Stimulated activated CD4-positive, alpha-beta T cell treated with anti-CD3 and anti-CD28 coated beads, Interleukin-4, amount 100 ng/mL, for 4 hours (primary cell): ENCODE results near the gene ZNF438.

Source experiments
- DNase-seq, 2 experiments: peaks; one replicate each; pipeline ENCODE4 v3.0.0-alpha.2; 2020

ZNF438 gene

DNA sequence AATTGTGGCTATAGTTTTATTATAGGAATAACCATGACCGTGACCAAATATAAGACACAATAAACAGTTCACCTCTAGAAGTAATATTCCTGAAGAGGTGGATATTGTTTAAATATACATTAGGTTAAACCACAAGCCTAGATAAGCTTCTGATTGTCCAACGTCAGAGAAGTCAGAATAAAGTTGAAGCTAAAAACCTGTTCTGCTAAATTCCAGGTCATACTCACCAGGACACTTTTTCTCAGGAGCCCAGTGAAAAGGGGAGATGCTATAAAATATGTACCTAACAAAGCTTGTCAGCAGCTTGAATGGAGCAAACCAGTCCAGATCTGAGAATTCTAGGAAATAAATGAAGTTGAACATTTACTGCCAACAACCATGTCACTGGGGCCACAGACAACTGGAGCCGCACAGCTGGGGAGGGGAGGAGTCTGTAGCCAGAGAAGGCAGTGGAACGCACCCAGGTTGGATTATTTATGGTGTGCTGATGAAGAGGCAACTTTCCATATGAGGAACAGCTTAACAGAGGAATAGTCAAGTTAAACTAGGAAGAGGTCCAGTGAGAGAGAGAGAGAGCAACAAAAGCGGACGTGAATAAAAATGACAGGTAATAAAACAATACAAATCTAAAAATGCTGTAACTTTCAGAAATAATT, 191.1 kb downstream of the ZNF438 start:
- DNase-seq = no peak

DNA sequence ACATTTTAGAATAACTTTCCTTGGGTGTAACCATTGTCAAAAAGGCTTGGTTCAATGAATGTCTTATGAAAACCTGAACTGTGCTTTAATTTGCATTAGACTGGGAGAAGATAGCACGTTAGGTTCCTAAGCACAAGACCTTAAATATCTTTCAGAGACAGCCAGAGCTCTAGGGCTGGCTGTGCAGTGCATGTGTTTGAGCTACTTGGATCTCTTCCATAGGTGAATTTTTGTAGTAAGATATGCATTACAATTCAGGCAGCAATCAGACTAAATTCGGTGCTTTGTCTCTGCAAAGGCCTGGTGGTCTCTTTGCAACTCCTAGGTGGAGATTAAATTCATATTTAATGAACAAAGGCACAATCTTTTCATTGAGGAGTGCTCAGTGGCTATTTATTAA, 192.0 kb downstream of the ZNF438 start:
- DNase-seq = no peak

DNA sequence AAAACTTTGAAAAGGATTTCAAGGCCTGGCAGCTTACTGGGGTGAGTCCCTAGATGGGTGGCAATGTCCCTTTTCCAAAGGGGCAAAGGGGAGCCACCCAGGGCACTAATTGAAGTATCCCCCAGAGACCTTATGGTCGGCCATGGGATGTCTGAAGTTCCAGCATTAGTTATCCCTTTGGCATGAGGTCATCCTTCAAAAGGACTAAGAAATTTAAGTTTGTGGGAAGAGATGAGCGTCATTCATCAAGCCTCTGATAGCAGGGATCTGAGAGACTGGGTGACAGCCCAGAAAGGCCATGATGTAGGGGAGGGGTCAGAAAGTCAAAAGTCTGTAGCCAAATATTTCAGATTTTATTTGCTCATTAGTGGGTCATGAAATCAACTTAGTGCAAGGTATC, 195.3 kb downstream of the ZNF438 start:
- no peak for DNase-seq

DNA sequence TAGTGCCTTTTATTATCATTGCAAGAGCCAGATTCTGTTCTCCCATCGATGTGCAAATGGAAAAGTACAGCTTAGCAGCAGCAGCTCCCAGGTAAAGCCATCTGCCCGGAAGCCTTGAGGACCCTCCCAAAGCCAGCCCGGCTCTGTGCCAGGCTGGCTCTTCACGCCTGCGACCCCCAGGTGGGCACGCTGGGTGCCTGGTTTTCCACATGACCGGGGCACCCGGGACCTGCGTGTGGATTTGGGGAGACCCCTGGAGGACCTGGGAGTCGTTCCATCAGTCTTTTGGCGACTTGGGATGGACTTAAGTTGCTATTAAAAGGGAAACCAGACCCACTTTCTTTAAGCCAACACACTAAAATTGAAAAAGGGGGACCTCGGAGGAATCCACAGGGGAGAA, 196.5 kb downstream of the ZNF438 start:
- no peak for DNase-seq

DNA sequence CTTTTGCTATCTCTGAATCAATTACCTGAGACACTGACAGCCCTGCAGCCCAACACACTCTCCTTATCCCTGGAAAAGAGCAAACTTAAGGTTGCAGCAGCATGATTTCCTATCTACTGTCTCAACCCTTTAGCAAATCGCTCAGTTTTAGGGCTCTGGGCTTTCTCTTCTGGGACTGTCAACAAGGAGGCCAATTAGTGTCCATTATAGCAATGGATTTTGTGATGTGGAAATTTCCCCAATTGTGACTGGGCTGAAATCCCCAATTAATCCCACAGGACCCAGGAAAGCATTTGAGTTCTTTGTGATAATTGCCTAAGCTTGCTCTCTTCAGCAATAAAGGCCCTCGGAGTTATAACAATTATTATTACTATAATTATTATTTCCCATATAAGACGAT, 197.0 kb downstream of the ZNF438 start:
- no peak for DNase-seq

DNA sequence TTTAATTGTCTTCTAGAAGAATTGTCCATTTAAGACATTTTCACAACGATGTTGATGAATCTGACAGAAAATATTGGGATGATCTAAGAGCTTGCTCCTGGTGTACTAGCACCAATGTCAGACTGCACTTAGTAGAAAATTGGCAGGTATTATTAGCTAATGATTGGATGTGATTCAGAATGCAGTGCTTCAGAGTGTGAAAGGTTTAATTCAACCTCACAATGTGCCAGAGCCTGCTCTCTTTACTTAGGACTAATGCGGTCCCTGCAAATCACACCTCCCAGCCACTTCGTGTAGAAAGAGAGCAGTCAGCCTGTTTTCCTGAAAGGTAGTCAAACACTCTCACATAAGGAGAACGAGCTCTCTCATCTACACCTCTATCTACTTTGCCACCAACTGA, 197.5 kb downstream of the ZNF438 start:
- DNase-seq = no peak

DNA sequence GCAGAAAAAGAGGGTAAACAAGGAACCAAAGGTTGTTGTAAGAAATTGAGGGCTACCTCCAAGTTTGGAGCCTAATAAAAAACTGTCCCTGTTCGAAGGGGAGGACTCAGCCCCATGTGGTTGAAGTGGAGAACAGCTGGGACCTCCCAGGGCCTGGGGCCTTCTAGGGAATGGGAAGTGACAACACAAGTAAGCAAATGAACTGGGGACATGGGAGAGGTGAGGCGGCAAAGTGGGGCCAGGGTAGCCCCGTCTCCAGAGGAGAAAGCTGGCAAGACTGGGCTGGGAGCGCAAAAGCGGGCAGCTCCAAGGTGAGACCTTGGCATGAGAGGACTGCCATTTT, 198.1 kb downstream of the ZNF438 start:
- no peak for DNase-seq

DNA sequence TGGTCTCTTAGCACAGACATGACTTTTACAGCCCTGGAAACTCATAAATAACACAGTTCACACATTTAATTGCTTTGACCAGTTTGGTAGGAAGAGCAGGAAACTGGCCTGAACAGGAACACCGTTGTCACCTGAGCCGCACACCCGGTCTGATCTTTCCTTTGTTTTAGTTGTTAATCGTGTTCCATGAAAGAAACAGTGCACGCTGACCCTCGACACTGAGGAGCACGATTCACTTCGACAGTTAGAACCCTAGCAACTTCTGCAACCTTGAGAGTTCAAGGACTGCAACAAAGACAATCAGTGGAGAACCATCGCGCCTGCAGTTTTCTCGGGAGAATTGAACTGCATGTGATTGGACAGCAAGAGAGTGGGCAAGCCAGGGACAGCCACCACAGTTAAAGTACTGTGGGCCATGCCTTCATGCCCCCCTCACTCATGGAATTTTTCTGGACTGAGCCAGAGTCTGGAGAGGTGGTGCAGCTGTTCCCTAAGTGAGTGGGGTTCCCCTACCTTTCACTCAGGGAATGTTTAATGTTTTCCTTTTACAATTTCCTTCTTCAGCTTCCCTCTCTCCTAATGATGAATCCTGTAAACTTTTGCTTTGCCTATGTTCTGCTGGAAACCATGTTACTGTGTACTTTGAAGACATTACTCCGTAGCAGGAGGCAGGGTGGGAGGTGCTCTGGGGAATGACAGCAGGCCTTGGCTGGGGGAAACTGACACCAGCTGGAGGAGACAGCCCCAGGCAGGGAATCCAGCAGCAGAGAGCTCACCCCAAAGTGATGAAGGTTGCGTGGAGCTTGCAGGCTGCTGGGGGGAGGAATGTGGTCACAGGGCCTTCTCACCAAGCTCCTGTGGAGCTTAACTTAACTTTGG, 198.7 kb downstream of the ZNF438 start:
- DNase-seq = no peak

DNA sequence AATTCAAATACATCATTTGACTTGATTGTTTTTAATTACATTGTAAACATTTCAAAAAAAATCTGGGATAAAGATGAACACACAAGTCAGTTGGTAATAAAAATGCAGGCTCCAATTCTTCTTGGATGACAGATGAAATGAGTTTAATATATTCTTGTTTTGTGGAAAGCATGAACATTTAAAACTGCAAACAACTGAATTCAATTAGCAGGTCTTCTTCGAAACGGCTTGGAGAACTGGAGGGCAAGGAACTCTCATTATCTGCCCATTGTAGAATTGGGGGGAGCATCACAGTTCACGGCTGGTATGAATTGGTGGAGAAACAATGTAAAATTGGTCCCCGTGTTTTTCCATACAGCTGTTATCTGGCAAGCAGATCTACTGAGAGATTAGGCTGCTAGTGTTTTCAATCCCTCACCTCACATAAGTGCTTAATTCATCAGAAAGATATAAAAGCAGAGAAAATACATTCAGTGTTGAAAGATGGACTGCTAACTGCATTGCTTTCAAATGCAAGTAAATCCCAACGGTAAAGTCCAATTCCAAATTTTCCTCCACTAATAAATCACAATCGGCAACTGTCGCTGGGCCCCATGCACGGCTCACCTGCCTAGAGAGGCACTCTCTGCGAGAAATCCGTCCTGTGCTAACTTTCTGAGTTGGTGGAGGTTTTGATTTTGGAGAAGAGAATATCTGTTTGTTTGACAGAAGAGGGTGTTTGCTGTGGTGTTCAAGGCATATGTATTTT, 199.5 kb downstream of the ZNF438 start:
- no peak for DNase-seq

DNA sequence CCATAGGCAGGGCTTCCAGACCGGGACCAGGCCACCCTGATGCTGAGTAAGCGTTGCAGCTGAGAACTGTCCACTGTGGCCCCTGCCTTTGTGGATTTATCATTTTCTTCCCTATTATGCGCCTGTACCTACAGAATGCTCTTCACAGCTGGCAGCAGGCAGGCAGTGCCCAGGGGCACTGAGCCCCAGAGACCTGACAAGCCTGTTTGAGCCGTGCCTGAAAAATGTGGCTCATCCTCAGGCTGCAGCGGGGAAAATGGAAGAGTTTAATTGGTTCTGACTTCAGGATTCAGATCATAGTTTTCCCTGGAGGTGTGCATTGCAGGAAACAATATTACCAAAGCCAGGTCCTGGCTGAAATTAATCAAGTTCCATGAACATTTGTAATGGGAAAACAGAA, 200.2 kb downstream of the ZNF438 start:
- DNase-seq = no peak

DNA sequence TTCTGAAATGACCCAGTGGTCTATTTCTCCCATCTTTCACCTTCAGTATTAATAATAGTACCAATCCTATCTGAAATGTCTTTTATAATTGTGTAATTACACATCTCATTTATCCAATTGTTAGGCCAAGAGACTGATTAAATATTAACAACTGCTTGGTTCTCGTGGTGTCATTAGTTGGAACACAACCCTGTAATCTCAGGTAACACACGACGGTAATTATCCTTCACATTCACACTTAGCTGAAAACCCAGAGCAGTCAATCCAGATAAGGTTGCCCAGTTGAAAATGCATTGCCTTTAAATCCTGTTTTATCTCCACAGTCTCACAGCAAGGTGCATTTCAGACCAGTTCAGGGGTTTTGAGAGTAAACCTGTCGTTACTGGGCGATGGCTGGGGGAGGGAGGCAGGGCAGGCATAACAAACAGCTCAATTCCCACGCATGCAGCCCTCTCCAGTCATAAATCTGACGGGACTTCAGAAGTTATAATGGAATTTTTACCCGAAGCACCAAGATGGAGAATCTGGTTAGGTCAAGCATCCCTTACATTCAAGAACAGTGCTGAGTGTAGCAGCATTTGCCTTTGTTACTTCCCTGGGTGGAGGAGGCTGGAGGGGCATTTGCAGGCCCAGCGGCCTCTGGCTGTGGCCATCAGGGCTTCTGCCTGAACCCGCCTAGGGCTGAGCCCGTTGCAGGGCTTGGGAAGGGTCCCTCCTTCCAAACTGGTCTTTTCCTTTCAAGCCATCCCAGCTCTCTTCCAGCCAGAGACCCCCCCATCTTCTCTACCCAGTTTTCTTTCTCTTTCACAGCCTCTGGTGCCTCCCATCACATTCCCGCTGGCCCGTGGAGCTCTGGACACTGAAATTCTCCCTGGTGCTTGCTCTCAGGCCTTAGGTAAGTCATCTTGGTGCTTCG, 201.1 kb downstream of the ZNF438 start:
- DNase-seq = no peak

DNA sequence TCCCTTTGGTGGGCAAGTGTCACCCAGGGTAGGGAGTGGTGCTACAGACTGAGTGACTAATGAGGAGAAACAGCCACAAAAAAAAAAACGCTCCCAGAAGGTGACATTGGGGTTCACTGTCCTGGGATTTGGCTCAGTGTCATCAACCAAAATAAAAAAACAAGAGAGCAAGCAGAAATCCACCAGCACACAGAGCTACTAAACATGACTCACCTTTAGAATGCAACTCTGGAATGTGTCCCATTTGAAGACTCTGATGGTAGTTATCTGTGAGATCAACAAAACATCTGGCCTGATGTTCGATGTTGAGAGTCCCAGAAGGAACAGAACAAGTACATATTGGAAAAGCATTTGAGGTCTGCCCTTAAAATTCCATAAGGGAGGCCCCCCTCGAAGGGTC, 201.8 kb downstream of the ZNF438 start:
- DNase-seq = no peak

DNA sequence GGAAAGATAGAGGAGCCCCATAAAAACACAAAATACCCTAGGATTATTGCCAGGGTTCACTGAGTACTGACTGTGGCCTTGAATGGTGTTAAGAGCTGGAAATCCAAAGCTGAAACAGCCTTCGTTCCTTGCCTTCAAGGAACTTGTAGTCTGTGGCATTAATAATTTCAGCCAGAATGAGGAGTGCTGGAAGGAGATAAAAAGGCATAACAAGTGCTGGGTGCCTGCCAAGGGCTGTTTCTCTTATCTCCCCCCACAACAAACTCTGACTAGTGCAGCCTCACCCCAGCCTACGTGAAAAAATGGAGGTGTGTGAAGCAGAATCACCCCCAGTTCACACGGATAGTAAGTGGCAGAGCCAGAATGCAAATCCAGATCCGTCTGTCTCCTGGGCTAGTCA, 203.0 kb downstream of the ZNF438 start:
- DNase-seq = no peak

DNA sequence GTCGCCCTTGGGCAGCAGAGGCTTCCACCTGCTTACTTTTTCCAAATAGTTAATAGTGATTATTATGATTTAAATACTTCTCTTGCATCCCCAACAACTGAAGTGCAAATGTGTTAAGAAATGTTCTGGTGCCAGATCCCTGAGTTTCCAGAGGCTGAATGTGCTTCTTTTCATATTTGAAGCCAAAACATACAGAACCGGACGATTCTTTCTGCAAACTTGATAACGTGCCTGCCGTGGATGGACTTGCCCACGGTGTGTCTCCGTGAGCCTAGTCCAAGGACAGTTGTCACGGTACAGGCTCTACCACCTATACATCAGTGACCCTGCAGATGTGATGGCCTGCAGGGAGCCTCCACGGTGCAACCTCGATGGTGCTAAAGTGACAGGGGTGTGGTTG, 203.5 kb downstream of the ZNF438 start:
- DNase-seq = no peak

DNA sequence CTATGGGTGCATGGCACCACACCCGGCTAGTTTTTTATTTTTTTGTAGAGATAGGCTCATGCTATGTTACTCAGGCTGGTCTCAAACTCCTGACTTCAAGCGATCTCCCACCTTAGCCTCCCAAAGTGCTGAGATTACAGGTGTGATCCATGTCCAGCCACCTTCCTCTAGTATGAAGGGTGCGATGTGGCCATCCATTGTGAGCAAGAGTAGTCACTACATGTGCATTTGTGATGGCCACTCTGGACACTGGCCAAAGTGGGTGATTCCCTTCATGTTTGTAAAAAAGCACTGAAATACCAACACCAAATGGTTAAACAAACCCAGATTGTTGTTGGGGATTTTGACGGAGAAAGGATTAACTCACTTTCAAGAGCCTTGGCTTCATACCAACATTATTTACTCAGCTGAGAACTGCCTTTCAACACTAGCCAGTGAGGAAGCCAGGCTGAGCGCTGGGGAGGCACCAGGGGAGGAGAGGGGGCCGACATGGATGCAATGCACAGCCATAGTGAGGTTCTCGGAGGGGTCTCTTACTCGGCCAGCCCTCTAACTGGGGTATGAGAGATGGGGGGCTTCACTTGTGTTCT, 204.0 kb downstream of the ZNF438 start:
- DNase-seq = no peak

DNA sequence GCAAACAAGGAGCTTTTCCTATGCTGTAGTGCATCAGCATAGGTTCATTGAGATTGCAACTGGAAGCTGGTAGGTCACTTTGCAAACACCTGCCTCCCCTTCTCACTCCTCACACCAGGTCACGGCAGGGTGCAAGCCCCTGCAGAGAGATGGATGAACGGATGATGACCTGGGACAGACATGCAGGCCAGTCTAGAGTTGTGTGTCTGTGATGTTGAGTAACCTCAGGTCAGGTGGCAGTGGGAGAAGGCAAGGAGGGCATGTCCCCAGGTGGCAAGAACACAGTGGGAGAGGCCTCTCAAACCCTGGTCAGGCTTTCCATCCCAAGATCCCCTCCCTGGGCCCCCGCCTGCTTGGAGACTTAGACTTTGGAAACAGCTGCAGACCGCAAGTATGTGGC, 205.0 kb downstream of the ZNF438 start:
- DNase-seq = no peak

DNA sequence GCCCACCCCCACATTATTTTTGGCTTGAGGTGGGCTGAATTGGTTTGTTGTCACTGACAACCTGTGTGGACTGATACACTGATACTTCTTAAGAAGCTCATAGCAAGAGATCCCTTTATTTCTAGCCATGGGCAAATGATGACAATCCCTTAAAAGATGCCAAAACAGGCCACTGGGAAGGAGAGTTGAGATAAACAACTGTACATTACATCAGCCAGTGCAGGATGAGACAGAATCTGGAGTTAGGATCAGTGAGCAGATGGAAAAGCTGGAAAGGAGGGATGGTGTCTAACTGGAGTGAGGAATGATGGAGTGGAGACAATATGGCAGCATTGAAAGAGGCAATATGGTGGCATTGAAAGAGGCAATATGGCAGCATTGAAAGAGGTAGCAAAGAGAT, 206.2 kb downstream of the ZNF438 start:
- no peak for DNase-seq

DNA sequence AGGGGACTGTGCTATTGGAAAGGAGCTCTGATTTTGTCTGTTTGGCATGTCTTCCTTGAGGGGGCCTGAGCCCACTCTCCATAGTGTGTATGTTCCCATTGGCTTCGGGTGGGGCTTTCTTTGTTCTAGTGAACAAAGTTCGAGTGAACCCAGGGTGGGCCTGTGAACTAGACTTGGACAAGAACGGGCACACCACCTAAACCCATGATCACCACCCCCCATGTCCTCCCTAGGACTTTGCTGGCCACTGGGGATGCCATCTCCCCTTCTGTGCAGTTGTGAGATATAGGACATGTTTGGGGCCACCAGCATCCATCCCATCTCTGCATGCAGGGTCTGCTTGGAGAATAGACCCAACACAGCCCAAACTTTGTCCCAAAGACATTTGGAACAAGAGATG, 206.6 kb downstream of the ZNF438 start:
- DNase-seq = no peak

DNA sequence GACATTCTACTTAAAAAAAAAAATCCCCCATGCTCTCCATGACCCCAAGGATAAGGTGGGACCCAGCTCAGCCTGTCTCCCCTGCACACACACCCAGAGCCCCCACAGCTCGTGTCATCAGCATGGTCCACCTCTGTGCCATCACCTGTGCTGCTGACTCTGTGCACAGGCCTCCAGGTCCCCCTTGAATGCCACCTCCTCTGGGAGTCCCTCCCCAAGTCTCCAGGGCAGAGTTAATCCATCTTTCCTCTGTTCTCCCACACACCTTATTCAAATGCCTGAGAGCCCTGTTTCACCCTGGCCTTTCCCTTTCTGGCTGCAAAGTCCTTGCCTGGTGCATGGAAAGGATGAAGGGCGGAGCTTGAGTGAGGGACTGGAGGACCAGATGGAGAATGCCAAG, 208.0 kb downstream of the ZNF438 start:
- no peak for DNase-seq

DNA sequence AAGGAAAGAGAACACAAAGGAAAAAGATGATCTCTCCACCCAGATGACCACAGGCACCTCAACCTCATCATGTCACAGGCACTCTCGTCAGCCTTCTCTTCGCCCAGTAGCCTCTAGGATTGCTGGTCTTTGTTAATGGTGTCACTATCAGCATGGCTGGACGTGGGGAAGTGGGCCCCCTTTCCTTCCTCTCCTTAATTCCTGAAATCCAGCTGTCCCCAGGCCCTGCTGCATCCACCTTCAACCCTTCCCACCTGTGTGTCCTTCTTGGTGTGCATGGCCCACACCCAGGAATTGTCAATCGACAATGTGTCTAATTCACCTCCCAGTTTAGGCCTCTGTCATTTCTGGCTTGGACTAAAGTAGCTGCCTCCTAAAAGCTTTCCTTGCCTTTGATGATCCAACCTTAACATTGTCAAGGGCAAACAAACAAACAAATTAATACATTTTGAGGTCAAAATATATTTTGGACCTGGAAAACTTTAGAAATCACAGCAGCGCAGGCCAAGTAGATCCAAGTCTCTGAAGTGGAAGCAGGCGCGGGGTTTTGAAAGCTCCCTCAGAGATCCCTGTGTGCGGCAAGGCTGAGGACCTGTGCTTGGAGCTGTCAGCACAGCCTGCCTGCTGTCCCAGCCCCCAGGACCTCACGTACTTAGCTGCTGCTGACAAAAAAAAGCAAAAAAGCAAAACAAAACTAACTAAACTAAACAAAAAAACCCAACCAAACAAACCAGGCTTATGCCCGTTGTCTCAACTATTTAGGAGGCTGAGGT, 208.8 kb downstream of the ZNF438 start:
- no peak for DNase-seq

DNA sequence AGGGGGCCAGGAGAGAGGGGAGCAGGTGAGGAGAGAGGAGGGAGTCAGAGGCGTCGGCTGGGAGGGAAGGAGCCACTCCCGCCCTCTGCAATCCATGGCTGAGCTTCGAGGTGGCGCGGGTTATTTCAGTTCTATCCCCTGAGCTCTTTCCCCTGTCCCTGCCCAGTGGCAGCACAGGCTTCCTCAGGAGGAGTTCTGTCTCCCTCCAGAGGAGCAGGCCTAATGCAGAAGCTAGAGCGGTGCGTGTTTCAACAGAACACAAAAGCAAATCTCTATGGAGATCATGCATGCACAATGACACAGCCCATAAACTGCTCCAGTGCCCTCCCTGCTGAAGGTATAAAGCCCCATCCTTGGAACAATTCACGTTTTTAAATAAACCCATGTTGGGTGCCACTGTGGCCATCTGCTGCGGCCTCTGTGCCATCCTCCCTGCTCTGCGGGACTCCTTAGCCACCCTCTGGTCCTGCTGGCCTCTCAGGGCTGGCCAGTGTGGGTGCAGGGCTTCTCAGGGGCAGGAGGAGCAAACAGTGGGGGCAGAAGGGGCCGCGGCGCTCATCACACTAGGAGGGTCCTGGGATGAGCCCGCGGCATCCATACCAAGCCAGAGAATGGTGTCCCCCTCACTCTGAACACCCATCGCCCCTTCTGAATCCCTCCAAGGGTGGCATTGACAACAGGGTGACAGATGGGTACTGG, 209.5 kb downstream of the ZNF438 start:
- DNase-seq = no peak
